Measurements from ENCODE around the gene SLCO2A1. TPM values are rescaled to one million over a fixed set of nuclear protein-coding genes. Genes with fewer than 3 reads are reported as not detected.

Gene SLCO2A1
- total RNA-seq, 4 donors from 2014 or later: 15.0 to 33.0 (median 19.2) TPM

GRCh38 chr3:133966954-133967353 is 62.8 kb downstream of the SLCO2A1 start:
- TF ChIP-seq CTCF (IDR thresholded peaks at IDR 0.05): no peak
- TF ChIP-seq POLR2A (IDR thresholded peaks at IDR 0.05): no peak
- H3K27ac ChIP-seq: no peak overlapping the region
- H3K9me3 ChIP-seq: no peaks in the 10 kb centered on the region
- H3K27me3 ChIP-seq: no peaks in the 10 kb centered on the region
- H3K4me3 ChIP-seq: no peak overlapping the region
- no peaks in the 10 kb centered on the region for H3K36me3 ChIP-seq
- no peak for DNase-seq
- no peaks in the 10 kb centered on the region for H3K4me1 ChIP-seq

- TF ChIP-seq POLR2A (IDR thresholded peaks at IDR 0.05) (no peak), CTCF (IDR thresholded peaks at IDR 0.05) (no peak)
- DNase-seq: peak in 1 of 3 donors; percentile 36
- H3K4me1 ChIP-seq: no peaks in the 10 kb centered on the region
Measured at GRCh38 chr3:133965906-133966305, 63.8 kb downstream of the SLCO2A1 start.

GRCh38 chr3:133965013-133965570 is 64.6 kb downstream of the SLCO2A1 start:
- Histone ChIP-seq H3K4me1 (no peaks in the 10 kb centered on the region), H3K4me3 (no peak overlapping the region), H3K27ac (no peak overlapping the region), H3K9me3 (no peaks in the 10 kb centered on the region), H3K27me3 (no peaks in the 10 kb centered on the region), H3K36me3 (no peaks in the 10 kb centered on the region)
- peak in 1 of 3 donors; percentile 15 for DNase-seq
- TF ChIP-seq CTCF (IDR thresholded peaks at IDR 0.05): no peak
- no peak for TF ChIP-seq POLR2A (IDR thresholded peaks at IDR 0.05)

More at GRCh38 chr3:133965906-133966305, 63.8 kb downstream of the SLCO2A1 start:
- H3K9me3 ChIP-seq: no peaks in the 10 kb centered on the region
- H3K4me3 ChIP-seq: no peak overlapping the region
- H3K27me3 ChIP-seq: no peaks in the 10 kb centered on the region
- H3K36me3 ChIP-seq: no peaks in the 10 kb centered on the region
- no peak overlapping the region for H3K27ac ChIP-seq

- DNase-seq: peak in 1 of 3 donors; percentile 44
- TF ChIP-seq CTCF (IDR thresholded peaks at IDR 0.05) (peak in 3 of 6 experiments; percentile 23 to 27 (median 26)), POLR2A (IDR thresholded peaks at IDR 0.05) (no peak)
- H3K36me3 ChIP-seq: no peaks in the 10 kb centered on the region
- H3K9me3 ChIP-seq: no peaks in the 10 kb centered on the region
- H3K4me3 ChIP-seq: no peak overlapping the region
- H3K4me1 ChIP-seq: no peaks in the 10 kb centered on the region
- H3K27ac ChIP-seq: no peak overlapping the region
- H3K27me3 ChIP-seq: no peaks in the 10 kb centered on the region
Measured at GRCh38 chr3:133964547-133964946, 65.2 kb downstream of the SLCO2A1 start.

GRCh38 chr3:133963657-133964396 is 65.9 kb downstream of the SLCO2A1 start:
- Histone ChIP-seq H3K4me1 (no peaks in the 10 kb centered on the region), H3K4me3 (no peak overlapping the region), H3K9me3 (no peaks in the 10 kb centered on the region), H3K27me3 (no peaks in the 10 kb centered on the region), H3K27ac (no peak overlapping the region), H3K36me3 (no peaks in the 10 kb centered on the region)
- no peak for TF ChIP-seq POLR2A (IDR thresholded peaks at IDR 0.05)
- no peak for TF ChIP-seq CTCF (IDR thresholded peaks at IDR 0.05)
- no peak for DNase-seq

Measured in Peyer's patch (tissue), 4 donors.